Brain pericyte (primary cell): Measurements from ENCODE around the gene DCPS.
"Not testable (repeated sequence)": the region's sequence is repeated elsewhere in the genome, so short reads cannot be mapped to it uniquely, and the experiment has no call there.

Experiments used
- DNase-seq: peaks from one replicate; pipeline ENCODE4 v3.0.0-alpha.2; 2012; ENCODE audit warnings: low read depth, low spot score

Gene DCPS

GRCh38 chr11:126344141-126345080 lies 40.6 kb downstream of the DCPS start:
- DNase-seq = no peak

- no peak for DNase-seq
These were observed 41.4 kb downstream of the DCPS start for GRCh38 chr11:126345283-126345682.

- DNase-seq = no peak
These were observed 42.1 kb downstream of the DCPS start for GRCh38 chr11:126345759-126346585.

- DNase-seq = no peak
These were observed 42.7 kb downstream of the DCPS start for GRCh38 chr11:126346586-126346940.

- DNase-seq = not testable (repeated sequence)
These were observed 43.1 kb downstream of the DCPS start for GRCh38 chr11:126346946-126347345.

GRCh38 chr11:126347751-126348668 lies 44.1 kb downstream of the DCPS start:
- no peak for DNase-seq

- no peak for DNase-seq
These were observed 45.1 kb downstream of the DCPS start for GRCh38 chr11:126348806-126349582.

- DNase-seq = no peak
These were observed 47.0 kb downstream of the DCPS start for GRCh38 chr11:126350836-126351235.

- DNase-seq = no peak
These were observed 48.3 kb downstream of the DCPS start for GRCh38 chr11:126352163-126352562.

GRCh38 chr11:126352934-126353801 lies 49.3 kb downstream of the DCPS start:
- no peak for DNase-seq

- DNase-seq = no peak
These were observed 50.9 kb downstream of the DCPS start for GRCh38 chr11:126354631-126355323.

- no peak for DNase-seq
These were observed 51.6 kb downstream of the DCPS start, which contains the start of gene ST3GAL4 for GRCh38 chr11:126355324-126355925. ST3GAL4 (plus strand) TSS chr11:126355686; CDS start chr11:126406156, 50,470 bp downstream.

GRCh38 chr11:126355926-126356897 lies 52.4 kb downstream of the DCPS start:
- no peak for DNase-seq

GRCh38 chr11:126357055-126357962 lies 53.4 kb downstream of the DCPS start:
- no peak for DNase-seq

GRCh38 chr11:126357969-126358762 lies 54.3 kb downstream of the DCPS start:
- no peak for DNase-seq

- no peak for DNase-seq
These were observed 54.9 kb downstream of the DCPS start for GRCh38 chr11:126358763-126359160.
